ENCODE measurements around the gene TNNI3K.

DNA sequence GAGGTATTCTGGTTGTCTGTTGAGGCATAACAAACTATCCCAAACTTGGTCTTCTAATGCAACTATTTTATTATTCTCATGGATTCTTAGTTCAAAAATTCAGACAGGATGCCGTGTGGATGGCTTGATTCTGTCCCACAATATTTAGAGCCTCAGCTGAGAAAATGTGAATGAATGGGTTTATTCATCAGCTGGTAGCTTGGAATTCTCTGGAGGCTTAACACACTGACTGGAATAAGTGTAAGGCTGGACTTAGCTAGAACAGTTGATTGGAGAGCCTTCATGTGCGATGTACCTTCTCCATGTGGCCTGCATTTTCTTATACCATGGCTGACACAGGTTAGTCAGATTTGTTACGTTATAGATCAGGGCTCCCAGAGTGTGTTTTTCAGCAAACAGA, 30.8 kb downstream of the TNNI3K start:
- no peak for TF ChIP-seq POLR2AphosphoS5 (IDR thresholded peaks at IDR 0.05)
- TF ChIP-seq, protein P1, sequence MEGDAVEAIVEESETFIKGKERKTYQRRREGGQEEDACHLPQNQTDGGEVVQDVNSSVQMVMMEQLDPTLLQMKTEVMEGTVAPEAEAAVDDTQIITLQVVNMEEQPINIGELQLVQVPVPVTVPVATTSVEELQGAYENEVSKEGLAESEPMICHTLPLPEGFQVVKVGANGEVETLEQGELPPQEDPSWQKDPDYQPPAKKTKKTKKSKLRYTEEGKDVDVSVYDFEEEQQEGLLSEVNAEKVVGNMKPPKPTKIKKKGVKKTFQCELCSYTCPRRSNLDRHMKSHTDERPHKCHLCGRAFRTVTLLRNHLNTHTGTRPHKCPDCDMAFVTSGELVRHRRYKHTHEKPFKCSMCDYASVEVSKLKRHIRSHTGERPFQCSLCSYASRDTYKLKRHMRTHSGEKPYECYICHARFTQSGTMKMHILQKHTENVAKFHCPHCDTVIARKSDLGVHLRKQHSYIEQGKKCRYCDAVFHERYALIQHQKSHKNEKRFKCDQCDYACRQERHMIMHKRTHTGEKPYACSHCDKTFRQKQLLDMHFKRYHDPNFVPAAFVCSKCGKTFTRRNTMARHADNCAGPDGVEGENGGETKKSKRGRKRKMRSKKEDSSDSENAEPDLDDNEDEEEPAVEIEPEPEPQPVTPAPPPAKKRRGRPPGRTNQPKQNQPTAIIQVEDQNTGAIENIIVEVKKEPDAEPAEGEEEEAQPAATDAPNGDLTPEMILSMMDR (IDR thresholded peaks at IDR 0.05) = no peak

Data from esophagus muscularis mucosa (tissue), 3 donors.